PC-9 (cell line): ENCODE results near the gene POLD1. TPM values are rescaled to one million over a fixed set of nuclear protein-coding genes. Genes with fewer than 3 reads are reported as not detected.
"Not testable (repeated sequence)": the region's sequence is repeated elsewhere in the genome, so short reads cannot be mapped to it uniquely, and the experiment has no call there.

Experiments
- BruUV-seq: library from RNA; stranded (reverse); fragments of 400-500 nt; replicated peaks from 2 replicates; lab custom pipeline; 2021; lab: Mats Ljungman, UMichigan
- CTCF ChIA-PET: fragments of 300-600 bp; sonication (Branson Sonifier 250); formaldehyde crosslinking; loops from one replicate; lab custom pipeline; 2022; ENCODE audit warnings: antibody characterized with exemption; lab: Charles Lee
- POLR2A ChIA-PET: fragments of 300-600 bp; sonication (Branson Sonifier 250); formaldehyde crosslinking; loops from one replicate; lab custom pipeline; 2022; ENCODE audit warnings: antibody characterized with exemption; ENCODE audit not compliant: unreplicated experiment; lab: Charles Lee
- DNase-seq, 2 experiments: peaks; one replicate each; pipeline versions ENCODE4 v3.0.0 to v3.0.0-alpha.2; 2015 to 2022; ENCODE audit warnings: mixed read lengths in 1 of 2
- H2AFZ ChIP-seq: fragments of 200-600 bp; sonication (generic); 2 replicates; pipeline ENCODE4 v1.8.1; 2017; ENCODE audit warnings: antibody characterized with exemption
- H3F3A ChIP-seq: fragments of 200-600 bp; sonication (generic); 2 replicates; pipeline ENCODE4 v1.8.1; 2017; ENCODE audit warnings: antibody characterized with exemption, mild to moderate bottlenecking, low read depth; ENCODE audit not compliant: insufficient read depth
- H3K27ac ChIP-seq: fragments of 200-600 bp; sonication (generic); 2 replicates; pipeline ENCODE4 v1.6.1; 2016; ENCODE audit warnings: mixed run types
- H3K27me3 ChIP-seq: fragments of 200-600 bp; sonication (generic); 2 replicates; pipeline ENCODE4 v1.6.1; 2016; ENCODE audit warnings: low read depth, mixed run types; ENCODE audit not compliant: insufficient read depth
- H3K36me3 ChIP-seq: fragments of 200-600 bp; sonication (generic); 2 replicates; pipeline ENCODE4 v1.6.1; 2016; ENCODE audit warnings: low read depth, mixed run types
- H3K4me1 ChIP-seq: fragments of 200-600 bp; sonication (generic); replicated peaks from 2 replicates; pipeline ENCODE4 v1.6.1; 2016; ENCODE audit warnings: mixed run types; ENCODE audit not compliant: insufficient read depth
- H3K4me2 ChIP-seq: fragments of 200-600 bp; sonication (generic); 2 replicates; pipeline ENCODE4 v1.6.1; 2017; ENCODE audit warnings: mixed run types
- H3K4me3 ChIP-seq: fragments of 200-600 bp; sonication (generic); 2 replicates; pipeline ENCODE4 v1.6.1; 2016; ENCODE audit warnings: mixed run types
- H3K79me2 ChIP-seq: fragments of 200-600 bp; sonication (generic); 2 replicates; pipeline ENCODE4 v1.6.1; 2017; ENCODE audit warnings: low read depth, mixed run types
- H3K9me2 ChIP-seq: fragments of 200-600 bp; sonication (generic); 2 replicates; pipeline ENCODE4 v1.8.1; 2017; ENCODE audit warnings: mild to moderate bottlenecking; ENCODE audit not compliant: insufficient read depth
- H3K9me3 ChIP-seq: fragments of 200-600 bp; sonication (generic); 2 replicates; pipeline ENCODE4 v1.8.1; 2016; ENCODE audit warnings: low read depth; ENCODE audit not compliant: insufficient read depth
- H4K20me1 ChIP-seq: fragments of 200-600 bp; sonication (generic); 2 replicates; pipeline ENCODE4 v1.8.1; 2017; ENCODE audit not compliant: insufficient read depth
- EZH2 ChIP-seq: fragments of 200-600 bp; sonication (generic); IDR thresholded peaks from 2 replicates; pipeline ENCODE4 v1.8.0; 2017; ENCODE audit warnings: antibody characterized with exemption, low read depth
- intact Hi-C: fragments of 100-400 bp; cut with micrococcal nuclease; formaldehyde crosslinking; loops from one replicate; pipeline ENCODE4 v1.10.0; 2022; ENCODE audit not compliant: unreplicated experiment
- total RNA-seq: library from RNA; stranded (reverse); gene quantifications from 2 replicates; pipeline ENCODE4 v1.2.3, GENCODE V29; 2021
- TF ChIP-seq, protein P1 (sequence below): fragments of 200-600 bp; sonication (generic); conservative IDR thresholded peaks from 2 replicates; pipeline ENCODE4 v1.6.1; 2017; ENCODE audit warnings: mixed run types, antibody characterized with exemption, mild to moderate bottlenecking, moderate library complexity

POLD1 gene
- total RNA-seq, 1 experiment from 2014 or later, result 101 TPM

DNA sequence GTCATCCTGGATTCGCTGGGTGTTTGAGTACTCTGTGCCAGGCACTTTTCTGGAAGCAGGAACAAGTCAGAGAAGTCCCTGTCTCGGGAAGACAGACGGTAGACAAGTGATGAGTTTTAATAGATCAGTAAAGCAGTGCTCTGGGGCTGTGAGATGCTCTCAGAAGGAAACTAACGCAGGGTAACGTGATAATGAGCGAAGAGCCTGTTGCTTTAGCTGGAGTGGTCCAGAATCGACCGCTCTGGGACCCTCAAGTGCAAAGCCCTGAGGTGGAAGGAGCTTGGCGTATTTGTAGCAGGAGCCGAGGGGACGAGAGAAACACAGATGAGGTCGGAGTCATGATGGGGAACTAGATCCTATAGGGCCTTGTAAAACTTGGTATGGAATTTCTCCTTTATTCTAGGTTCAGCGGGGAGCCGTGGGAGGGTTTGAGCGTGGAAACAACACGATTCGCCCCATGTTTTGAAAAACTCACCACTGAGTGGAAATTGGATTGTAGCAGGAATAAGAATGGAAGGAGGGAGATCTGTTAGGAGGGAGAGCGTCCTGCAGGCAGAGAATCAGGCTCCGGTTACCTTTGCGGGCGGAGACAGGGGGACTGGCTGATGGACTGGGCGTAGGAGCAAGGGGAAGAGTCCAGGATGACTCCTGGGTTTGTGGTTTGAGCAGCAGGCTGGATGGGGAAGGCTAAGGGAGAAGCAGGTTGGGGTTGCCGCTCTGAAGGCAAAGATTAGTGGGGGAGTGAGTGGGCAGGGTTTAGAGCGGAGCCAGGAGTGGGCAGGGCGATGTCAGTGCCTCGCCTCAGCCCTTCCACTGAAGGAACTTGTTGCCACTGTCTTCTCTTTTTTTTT lies 763 bp downstream of the POLD1 start:
- H2AFZ ChIP-seq, result peak overlapping the region; percentile 73
- no peaks in the 10 kb centered on the region for H3K9me2 ChIP-seq
- H3F3A ChIP-seq, result peaks cover 23% of the 10 kb centered on the region
- H3K36me3 ChIP-seq, result 0 out of 2 replicates have a peak, but pooled peaks cover 10% of the 10 kb centered on the region
- H3K27ac ChIP-seq, result 0 out of 2 replicates have a peak overlapping the region, but pooled peaks have one; percentile 13
- peak overlapping the region; percentile 78 for H3K4me3 ChIP-seq
- H4K20me1 ChIP-seq, result peaks cover 14% of the 10 kb centered on the region
- TF ChIP-seq, protein P1, sequence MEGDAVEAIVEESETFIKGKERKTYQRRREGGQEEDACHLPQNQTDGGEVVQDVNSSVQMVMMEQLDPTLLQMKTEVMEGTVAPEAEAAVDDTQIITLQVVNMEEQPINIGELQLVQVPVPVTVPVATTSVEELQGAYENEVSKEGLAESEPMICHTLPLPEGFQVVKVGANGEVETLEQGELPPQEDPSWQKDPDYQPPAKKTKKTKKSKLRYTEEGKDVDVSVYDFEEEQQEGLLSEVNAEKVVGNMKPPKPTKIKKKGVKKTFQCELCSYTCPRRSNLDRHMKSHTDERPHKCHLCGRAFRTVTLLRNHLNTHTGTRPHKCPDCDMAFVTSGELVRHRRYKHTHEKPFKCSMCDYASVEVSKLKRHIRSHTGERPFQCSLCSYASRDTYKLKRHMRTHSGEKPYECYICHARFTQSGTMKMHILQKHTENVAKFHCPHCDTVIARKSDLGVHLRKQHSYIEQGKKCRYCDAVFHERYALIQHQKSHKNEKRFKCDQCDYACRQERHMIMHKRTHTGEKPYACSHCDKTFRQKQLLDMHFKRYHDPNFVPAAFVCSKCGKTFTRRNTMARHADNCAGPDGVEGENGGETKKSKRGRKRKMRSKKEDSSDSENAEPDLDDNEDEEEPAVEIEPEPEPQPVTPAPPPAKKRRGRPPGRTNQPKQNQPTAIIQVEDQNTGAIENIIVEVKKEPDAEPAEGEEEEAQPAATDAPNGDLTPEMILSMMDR, result no peak
- no peak for TF ChIP-seq EZH2
- peaks cover 10% of the 10 kb centered on the region; the same call in 1 of the 2 replicates for H3K4me1 ChIP-seq
- no peaks in the 10 kb centered on the region for H3K9me3 ChIP-seq
- no TSS peak for BruUV-seq
- intact Hi-C loops, result loop anchor here (1.0 kb wide), 1 partner anchor 9 kb away; the partner anchor contains the start of gene NR1H2
- peaks cover 41% of the 10 kb centered on the region for H3K79me2 ChIP-seq
- POLR2A ChIA-PET, result interaction anchor here (0.6 kb wide), 2 partner anchors 182 to 212 kb away, joined by 3 to 5 read pairs; partner anchors contain the start of gene MYH14
- no peaks in the 10 kb centered on the region for H3K27me3 ChIP-seq
- CTCF ChIA-PET, result interaction anchor here (0.7 kb wide), 1 partner anchor 617 kb away, joined by 9 read pairs; no protein-coding TSS in a partner anchor
- H3K4me2 ChIP-seq, result peak overlapping the region; percentile 99
- DNase-seq, result peak; percentile 19 to 40

DNA sequence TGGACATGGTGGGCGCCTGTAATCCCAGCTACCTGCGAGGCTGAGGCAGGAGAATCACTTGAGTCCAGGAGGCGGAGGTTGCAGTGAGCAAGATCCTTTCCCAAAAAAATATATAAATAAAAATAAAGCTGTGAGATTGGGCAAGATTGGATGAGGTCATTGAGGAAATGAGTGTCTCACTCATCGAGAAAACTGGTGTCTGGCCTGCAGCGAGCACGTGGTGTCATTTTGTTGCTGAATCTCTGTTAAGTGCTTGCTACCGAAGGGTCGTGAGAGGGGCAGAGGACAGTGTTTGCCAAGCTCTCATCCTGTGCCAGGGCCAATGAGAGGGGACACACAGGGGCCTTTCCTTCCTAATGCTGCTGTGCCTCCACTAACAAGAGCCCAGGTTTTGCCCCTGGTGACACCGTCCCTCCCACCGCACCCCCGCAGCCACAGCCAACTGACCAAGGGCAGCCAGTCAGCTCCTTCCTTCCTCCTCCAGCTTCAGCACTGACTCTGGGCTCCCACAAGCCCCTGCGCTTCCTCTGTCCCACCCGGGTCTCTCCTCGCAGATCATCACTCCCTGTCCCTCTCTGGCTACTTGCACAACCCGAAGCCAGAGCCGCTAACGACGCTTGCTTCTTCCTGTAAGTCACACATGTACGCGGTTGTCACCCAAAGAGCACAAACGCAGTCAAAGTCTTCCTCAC lies 3.2 kb downstream of the POLD1 start:
- POLR2A ChIA-PET, result no interaction called here
- Histone ChIP-seq H3K27me3 (no peaks in the 10 kb centered on the region), H3K27ac (no peak overlapping the region), H4K20me1 (peaks cover 14% of the 10 kb centered on the region), H3K4me3 (no peak overlapping the region), H3K36me3 (0 out of 2 replicates have a peak, but pooled peaks cover 5% of the 10 kb centered on the region), H3K9me3 (no peaks in the 10 kb centered on the region), H3K9me2 (no peaks in the 10 kb centered on the region), H3K79me2 (peaks cover 41% of the 10 kb centered on the region), H3K4me1 (peaks cover 10% of the 10 kb centered on the region; the same call in 1 of the 2 replicates), H2AFZ (no peak overlapping the region), H3F3A (peaks cover 27% of the 10 kb centered on the region), H3K4me2 (no peak overlapping the region)
- no TSS peak for BruUV-seq
- CTCF ChIA-PET, result no interaction called here
- intact Hi-C loops, result no loop called here
- no peak for TF ChIP-seq EZH2
- TF ChIP-seq, protein P1, result no peak
- peak in 1 of 2 experiments; percentile 32 for DNase-seq

DNA sequence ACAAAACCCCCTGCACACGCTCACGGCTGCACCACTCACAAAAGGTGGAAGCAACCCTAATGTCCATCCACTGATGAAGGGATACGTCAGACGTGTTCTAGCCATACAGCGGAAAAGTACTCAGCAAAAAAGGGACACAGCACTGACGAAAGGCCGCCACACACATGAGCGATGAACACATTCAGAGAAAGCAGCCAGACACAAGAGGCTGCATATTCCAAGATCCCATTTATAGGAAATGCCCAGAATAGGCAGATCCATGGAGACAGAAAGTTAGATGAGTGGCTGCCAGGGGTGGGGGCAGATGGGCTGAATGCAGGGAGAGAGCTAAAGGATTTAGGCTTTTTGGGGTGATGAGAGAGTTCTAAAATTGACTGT lies 3.7 kb downstream of the POLD1 start:
- intact Hi-C loops, result no loop called here

DNA sequence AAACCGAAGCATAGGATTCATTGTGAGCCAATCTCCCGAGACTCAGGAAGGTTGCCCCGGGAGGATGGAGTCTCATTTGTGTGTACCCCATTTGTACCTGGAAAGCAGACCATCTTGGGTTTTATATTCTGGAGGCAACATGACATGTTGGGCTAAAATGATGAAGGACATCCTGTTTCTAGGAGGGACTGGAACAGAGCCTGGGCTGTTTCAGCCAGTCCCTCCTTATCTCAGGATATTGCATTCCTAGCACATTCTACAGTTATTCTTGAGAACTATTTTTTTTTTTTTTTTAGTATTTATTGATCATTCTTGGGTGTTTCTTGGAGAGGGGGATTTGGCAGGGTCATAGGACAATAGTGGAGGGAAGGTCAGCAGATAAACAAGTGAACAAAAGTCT lies 6.1 kb downstream of the POLD1 start:
- H3K27ac ChIP-seq, H3K9me3 ChIP-seq, H3K4me3 ChIP-seq, H3K27me3 ChIP-seq, BruUV-seq, H3K4me1 ChIP-seq, CTCF ChIA-PET, H3K4me2 ChIP-seq, H2AFZ ChIP-seq, DNase-seq, intact Hi-C loops, H3F3A ChIP-seq, H3K9me2 ChIP-seq, POLR2A ChIA-PET: not testable (repeated sequence)
- Histone ChIP-seq H4K20me1 (peaks cover 11% of the 10 kb centered on the region), H3K79me2 (peaks cover 44% of the 10 kb centered on the region), H3K36me3 (0 out of 2 replicates have a peak, but pooled peaks cover 10% of the 10 kb centered on the region)

More for the DNA sequence above, 3.7 kb downstream of the POLD1 start:
- H3K9me3 ChIP-seq, result no peaks in the 10 kb centered on the region
- peak in 1 of 2 experiments; percentile 5 for DNase-seq
- TF ChIP-seq, protein P1, result no peak
- TF ChIP-seq EZH2, result no peak
- H3K9me2 ChIP-seq, result no peaks in the 10 kb centered on the region
- peaks cover 46% of the 10 kb centered on the region for H3K79me2 ChIP-seq
- POLR2A ChIA-PET, result no interaction called here
- H3K4me1 ChIP-seq, result peaks cover 10% of the 10 kb centered on the region; the same call in 1 of the 2 replicates
- H3F3A ChIP-seq, result peaks cover 21% of the 10 kb centered on the region
- H3K4me2 ChIP-seq, result no peak overlapping the region
- no peak overlapping the region for H2AFZ ChIP-seq
- H3K36me3 ChIP-seq, result 0 out of 2 replicates have a peak, but pooled peaks cover 10% of the 10 kb centered on the region
- no peak overlapping the region for H3K27ac ChIP-seq
- no peaks in the 10 kb centered on the region for H3K27me3 ChIP-seq
- H4K20me1 ChIP-seq, result peaks cover 14% of the 10 kb centered on the region
- H3K4me3 ChIP-seq, result no peak overlapping the region
- CTCF ChIA-PET, result no interaction called here
- no TSS peak for BruUV-seq
